Nephron progenitor cell (in vitro differentiated cells): ENCODE results near the gene MANBA.

Experiments
- DNase-seq: peaks from one replicate; pipeline ENCODE4 v3.0.0; 2021
- H3K27ac Mint-ChIP-seq: 2 replicates; pipeline ENCODE4 v1.8.0; 2021; ENCODE audit warnings: mild to moderate bottlenecking, moderate library complexity, mixed read lengths
- H3K27me3 Mint-ChIP-seq: 2 replicates; pipeline ENCODE4 v1.8.0; 2021; ENCODE audit warnings: mild to moderate bottlenecking, low read depth, mixed read lengths; ENCODE audit not compliant: poor library complexity
- H3K36me3 Mint-ChIP-seq: 2 replicates; pipeline ENCODE4 v1.8.0; 2021; ENCODE audit warnings: low read depth, mixed read lengths
- H3K4me1 Mint-ChIP-seq: 2 replicates; pipeline ENCODE4 v1.8.0; 2021; ENCODE audit warnings: mixed read lengths
- H3K4me3 Mint-ChIP-seq: 2 replicates; pipeline ENCODE4 v1.8.0; 2021; ENCODE audit warnings: mild to moderate bottlenecking, moderate library complexity, mixed read lengths
- H3K9me3 Mint-ChIP-seq: 2 replicates; pipeline ENCODE4 v1.8.0; 2021; ENCODE audit warnings: mild to moderate bottlenecking, moderate library complexity, mixed read lengths
- TF ChIP-seq, protein P1 (sequence below): fragments of 200-600 bp; sonication (generic); IDR thresholded peaks from 2 replicates; pipeline ENCODE4 v1.5.0; 2021; ENCODE audit warnings: antibody characterized with exemption

Gene MANBA

DNA sequence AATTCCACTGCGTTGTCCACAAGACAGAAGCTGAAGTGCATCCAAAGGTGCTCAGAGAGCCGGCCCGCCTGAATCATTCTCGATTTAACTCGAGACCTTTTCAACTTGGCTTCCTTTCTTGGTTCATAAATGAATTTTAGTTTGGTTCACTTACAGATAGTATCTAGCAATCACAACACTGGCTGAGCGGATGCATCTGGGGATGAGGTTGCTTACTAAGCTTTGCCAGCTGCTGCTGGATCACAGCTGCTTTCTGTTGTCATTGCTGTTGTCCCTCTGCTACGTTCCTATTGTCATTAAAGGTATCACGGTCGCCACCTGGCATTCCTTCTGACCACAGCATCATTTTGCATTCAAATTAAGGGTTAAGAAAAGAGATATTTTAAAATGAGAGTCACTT lies 144.1 kb downstream of the MANBA start:
- peaks cover 31% of the 10 kb centered on the region for H3K36me3 Mint-ChIP-seq
- H3K27me3 Mint-ChIP-seq = peaks cover 10% of the 10 kb centered on the region
- no peak overlapping the region for H3K4me3 Mint-ChIP-seq
- no peak overlapping the region for H3K27ac Mint-ChIP-seq
- peaks cover 5% of the 10 kb centered on the region for H3K4me1 Mint-ChIP-seq
- DNase-seq = no peak
- H3K9me3 Mint-ChIP-seq = no peaks in the 10 kb centered on the region
- TF ChIP-seq, protein P1, sequence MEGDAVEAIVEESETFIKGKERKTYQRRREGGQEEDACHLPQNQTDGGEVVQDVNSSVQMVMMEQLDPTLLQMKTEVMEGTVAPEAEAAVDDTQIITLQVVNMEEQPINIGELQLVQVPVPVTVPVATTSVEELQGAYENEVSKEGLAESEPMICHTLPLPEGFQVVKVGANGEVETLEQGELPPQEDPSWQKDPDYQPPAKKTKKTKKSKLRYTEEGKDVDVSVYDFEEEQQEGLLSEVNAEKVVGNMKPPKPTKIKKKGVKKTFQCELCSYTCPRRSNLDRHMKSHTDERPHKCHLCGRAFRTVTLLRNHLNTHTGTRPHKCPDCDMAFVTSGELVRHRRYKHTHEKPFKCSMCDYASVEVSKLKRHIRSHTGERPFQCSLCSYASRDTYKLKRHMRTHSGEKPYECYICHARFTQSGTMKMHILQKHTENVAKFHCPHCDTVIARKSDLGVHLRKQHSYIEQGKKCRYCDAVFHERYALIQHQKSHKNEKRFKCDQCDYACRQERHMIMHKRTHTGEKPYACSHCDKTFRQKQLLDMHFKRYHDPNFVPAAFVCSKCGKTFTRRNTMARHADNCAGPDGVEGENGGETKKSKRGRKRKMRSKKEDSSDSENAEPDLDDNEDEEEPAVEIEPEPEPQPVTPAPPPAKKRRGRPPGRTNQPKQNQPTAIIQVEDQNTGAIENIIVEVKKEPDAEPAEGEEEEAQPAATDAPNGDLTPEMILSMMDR = no peak

DNA sequence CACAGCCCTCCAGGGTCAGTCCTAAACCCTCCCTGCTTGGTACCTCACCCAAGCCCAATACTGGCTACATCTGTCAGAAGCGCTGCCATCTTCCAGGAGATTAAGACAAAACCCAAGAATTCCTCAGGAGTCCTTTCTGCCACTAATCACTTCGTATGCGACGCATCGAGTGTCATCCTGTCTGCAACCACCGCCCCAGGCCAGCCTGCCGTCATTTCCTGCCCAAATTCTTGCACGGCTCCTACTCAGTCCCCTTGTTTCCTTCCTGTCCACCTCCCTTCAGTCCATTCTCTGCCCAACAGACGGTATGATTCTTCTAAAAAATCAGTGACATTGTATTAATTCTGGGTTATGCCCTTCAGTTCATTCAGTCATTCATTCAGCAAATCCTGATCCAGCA lies 146.0 kb downstream of the MANBA start:
- Mint-ChIP-seq H3K27ac (peak overlapping the region; percentile 21), H3K4me1 (peaks cover 5% of the 10 kb centered on the region), H3K36me3 (peaks cover 38% of the 10 kb centered on the region), H3K27me3 (peaks cover 5% of the 10 kb centered on the region), H3K4me3 (no peak overlapping the region), H3K9me3 (no peaks in the 10 kb centered on the region)
- DNase-seq = no peak
- TF ChIP-seq, protein P1 = no peak

DNA sequence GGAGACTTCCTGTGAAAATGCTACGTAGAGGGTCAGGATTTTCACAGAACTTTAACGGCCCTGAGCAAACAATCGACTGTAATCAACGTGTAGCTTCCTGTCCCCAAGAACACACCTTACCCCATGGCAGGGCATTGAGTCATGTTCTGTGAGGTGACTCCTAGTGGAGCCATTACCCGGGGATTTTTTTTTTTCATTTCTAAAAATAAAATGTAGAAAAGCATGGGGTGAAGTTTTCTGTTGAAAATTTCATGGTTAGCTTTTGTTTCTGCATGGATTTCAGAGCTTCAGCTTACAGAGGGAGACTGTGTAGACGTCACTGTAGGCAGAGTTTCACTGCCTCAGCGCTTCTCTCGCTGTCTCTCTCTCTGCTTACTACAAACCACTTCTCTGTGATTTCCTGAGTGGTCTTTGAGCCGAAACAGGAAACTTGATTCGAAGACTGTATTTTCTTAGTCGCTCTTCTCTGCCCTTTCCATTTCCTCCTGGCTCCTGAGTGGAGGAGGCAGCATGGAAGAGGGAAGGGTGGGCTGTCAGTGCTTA lies 147.9 kb downstream of the MANBA start:
- TF ChIP-seq, protein P1 = no peak
- H3K4me1 Mint-ChIP-seq = peaks cover 5% of the 10 kb centered on the region
- H3K27ac Mint-ChIP-seq = no peak overlapping the region
- DNase-seq = no peak
- peaks cover 5% of the 10 kb centered on the region for H3K27me3 Mint-ChIP-seq
- H3K36me3 Mint-ChIP-seq = peaks cover 46% of the 10 kb centered on the region
- H3K4me3 Mint-ChIP-seq = no peak overlapping the region
- no peaks in the 10 kb centered on the region for H3K9me3 Mint-ChIP-seq

DNA sequence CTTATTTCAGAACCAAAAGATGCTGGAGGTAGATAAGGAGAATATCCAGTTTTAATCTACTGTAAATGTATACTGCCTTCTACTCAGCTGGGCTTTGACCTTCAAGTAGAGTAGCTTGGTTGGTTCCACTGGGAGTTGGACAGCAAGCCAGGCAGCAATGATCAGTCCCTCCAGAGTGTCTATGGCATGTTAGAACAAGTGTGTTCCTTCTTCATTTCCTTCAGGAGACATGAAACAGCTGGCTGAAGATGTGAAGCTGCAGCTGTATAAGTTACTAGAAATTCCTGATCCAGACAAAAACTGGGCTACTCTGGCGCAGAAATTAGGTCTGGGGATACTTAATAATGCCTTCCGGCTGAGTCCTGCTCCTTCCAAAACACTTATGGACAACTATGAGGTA lies 148.6 kb downstream of the MANBA start:
- no peak overlapping the region for H3K4me3 Mint-ChIP-seq
- H3K27ac Mint-ChIP-seq = no peak overlapping the region
- TF ChIP-seq, protein P1 = no peak
- peaks cover 5% of the 10 kb centered on the region for H3K27me3 Mint-ChIP-seq
- peaks cover 46% of the 10 kb centered on the region for H3K36me3 Mint-ChIP-seq
- H3K4me1 Mint-ChIP-seq = peaks cover 5% of the 10 kb centered on the region
- no peak for DNase-seq
- no peaks in the 10 kb centered on the region for H3K9me3 Mint-ChIP-seq

DNA sequence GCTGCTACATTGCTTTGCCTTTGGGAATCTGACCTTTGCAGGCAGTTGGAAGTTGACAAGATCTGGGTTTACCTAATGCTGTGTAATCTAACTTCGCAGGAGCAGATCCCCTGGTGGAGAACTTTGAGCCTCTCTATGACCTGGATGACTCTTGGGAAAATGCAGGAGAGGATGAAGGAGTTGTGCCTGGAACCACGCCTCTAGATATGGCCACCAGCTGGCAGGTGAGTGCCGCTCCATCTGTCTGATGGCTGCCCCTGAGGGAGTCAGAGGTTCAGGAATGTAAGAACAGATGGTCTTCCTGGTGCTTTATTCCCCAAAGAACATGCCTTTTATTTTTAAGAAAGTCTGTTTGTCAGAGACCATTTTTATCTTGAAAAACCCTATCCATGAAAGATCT lies 150.3 kb downstream of the MANBA start:
- Mint-ChIP-seq H3K4me3 (no peak overlapping the region), H3K27me3 (no peaks in the 10 kb centered on the region), H3K27ac (no peak overlapping the region), H3K4me1 (peaks cover 5% of the 10 kb centered on the region), H3K36me3 (peaks cover 49% of the 10 kb centered on the region), H3K9me3 (no peaks in the 10 kb centered on the region)
- DNase-seq = no peak
- TF ChIP-seq, protein P1 = no peak

DNA sequence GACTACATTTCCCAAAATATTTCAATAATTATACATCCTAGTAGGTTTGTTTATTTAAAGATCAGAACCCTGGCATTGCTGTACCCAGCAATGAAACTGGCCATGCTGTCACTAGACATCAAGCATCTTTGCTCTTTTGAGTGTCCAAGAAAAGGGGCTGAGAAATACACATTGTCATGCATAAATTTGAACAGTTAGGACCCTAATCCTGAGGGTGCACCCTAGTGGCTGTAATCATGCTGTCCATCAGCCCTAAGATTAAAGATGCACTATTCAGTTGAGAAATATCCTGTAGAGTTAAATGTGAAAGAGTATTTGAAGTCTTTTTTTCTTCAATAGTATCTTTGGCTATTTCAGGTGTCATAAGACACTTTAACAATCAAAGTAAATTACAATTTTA lies 150.8 kb downstream of the MANBA start:
- Mint-ChIP-seq H3K27me3 (no peaks in the 10 kb centered on the region), H3K36me3 (peaks cover 47% of the 10 kb centered on the region)

More for the DNA sequence above, 150.8 kb downstream of the MANBA start:
- TF ChIP-seq, protein P1 = no peak
- peaks cover 3% of the 10 kb centered on the region for H3K4me1 Mint-ChIP-seq
- H3K4me3 Mint-ChIP-seq = no peak overlapping the region
- H3K27ac Mint-ChIP-seq = no peak overlapping the region
- no peak for DNase-seq
- H3K9me3 Mint-ChIP-seq = no peaks in the 10 kb centered on the region
